HG02642 (cell line): ENCODE data around the gene CNPY1.

Experiments
- ATAC-seq: cut with Tn5 transposase; IDR thresholded peaks from one replicate; pipeline ENCODE4 v1.9.1; 2021; ENCODE audit warnings: mild to moderate bottlenecking; ENCODE audit not compliant: unreplicated experiment, poor library complexity

CNPY1 gene

DNA sequence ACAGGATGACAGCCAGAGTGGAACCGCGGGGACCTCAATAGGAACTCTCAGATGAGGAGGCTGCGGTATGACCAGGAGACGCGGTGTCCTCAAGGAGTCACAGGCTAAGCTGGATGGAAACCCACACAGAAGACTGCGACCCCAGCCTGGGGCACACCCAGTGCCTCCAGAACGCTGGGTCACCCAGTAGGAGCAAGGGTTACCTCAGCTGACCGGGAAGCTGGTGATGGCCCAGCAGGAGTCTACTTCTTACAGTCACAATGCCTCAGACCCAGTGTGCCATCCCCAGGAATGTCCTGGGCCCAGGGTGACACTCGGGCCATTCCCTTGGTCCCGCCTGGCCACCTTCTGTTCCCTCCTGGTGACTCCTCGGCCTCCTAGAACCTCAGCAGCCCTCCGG is 29.9 kb downstream of the CNPY1 start:
- ATAC-seq: no peak

DNA sequence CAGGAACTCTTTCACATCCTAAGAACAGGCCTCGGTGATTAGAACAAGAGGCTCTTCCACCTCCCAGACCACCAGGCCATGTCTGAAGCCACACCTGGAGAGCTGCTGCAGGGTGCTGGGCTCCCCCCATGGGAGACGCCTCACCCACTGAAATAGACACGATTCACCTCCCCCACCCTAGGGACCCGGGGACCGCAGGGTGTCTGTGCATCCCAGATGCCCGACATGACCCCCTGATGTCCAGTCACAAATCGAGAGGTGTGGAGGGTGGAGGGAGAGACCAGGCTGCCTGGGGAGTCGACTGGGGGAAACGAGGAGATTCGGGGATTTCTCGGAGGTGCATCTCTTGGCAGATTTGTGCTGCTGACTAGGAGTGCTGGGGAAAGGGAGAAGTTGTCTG is 31.0 kb downstream of the CNPY1 start:
- ATAC-seq: no peak

DNA sequence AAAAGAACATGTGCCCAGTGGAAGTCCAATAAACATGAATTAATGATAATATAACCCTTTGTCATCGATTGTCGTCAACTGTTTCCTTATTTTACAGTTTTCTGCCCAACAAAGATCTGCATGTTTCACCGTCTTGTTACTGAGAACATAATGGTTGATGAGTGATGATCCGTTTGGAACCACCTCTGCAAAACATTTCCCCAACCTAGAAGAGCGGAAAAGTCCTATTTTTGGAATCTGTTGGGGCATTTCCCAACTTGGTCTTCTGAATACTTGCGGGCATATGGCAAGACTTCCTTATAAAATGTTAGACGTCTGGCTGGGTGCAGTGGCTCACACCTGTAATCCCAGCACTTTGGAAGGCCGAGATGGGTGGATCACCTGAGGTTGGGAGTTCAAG is 32.1 kb downstream of the CNPY1 start:
- no peak for ATAC-seq

- ATAC-seq: no peak
These were observed 32.6 kb downstream of the CNPY1 start for GRCh38 chr7:155513543-155514285.

DNA sequence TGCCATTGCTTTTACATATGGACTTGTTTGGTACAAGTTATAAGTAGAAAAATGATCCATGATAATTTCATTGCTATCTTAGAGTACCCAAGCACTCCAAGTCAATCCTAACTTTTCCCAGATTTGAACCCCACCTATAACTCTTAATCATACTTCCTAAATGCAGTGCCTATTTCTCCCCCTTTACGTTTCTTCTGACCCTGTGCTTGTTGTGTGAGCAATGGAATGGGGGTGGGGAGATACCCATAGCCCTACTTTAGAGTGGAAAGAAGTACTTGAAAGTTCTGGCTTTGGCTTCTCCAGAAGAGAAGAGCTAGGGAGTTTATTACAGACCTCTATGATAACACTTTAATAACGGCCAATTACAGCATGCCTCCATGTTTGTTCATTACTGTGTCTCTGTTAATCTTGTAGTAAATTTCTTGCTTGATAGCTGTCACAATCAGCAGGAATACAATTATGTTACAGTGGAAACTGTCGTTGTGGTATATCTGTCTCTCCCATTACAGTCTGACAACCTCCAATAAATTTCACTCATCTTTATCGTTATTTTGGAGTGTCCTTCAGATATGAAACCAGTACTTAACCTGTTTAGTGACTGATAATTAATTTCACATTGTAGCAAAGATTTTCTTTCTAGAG is 34.0 kb downstream of the CNPY1 start:
- no peak for ATAC-seq

GRCh38 chr7:155511702-155511996 is 34.7 kb downstream of the CNPY1 start:
- ATAC-seq: no peak

DNA sequence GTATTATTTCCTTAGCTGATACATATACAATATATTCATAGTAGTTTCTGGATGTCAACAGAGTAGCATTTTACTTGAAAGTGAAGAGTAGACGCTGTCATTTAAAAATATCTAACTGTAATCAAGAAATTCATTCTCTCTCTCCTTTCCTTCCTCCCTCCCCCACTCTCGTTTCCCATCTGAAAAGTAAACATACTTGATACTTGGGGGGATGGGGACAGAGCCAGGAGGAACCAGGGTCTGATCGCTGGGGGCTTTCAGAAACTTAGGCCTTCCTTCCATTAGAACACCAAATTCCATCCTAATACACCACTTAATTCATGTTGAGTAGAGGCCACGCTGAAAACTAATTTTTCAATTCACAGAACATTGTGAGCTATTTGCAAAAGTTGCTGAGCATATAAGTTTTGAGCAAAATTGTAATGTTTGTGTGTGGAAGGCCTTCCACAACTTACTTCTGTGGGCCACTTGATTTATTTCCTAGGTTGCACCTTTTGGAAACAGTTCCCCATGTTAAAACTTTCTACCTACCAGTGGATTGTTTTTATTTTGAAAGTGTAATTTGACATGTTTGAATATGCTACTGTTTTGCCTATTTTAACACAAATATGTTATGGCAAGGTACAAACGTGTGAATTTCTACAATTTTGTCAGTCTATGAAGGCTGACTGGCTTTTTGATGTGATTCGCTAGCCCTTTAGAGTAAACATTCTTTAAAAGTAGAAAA is 35.2 kb downstream of the CNPY1 start:
- ATAC-seq: no peak

- ATAC-seq: no peak
These were observed 36.4 kb downstream of the CNPY1 start for GRCh38 chr7:155509725-155510551.

DNA sequence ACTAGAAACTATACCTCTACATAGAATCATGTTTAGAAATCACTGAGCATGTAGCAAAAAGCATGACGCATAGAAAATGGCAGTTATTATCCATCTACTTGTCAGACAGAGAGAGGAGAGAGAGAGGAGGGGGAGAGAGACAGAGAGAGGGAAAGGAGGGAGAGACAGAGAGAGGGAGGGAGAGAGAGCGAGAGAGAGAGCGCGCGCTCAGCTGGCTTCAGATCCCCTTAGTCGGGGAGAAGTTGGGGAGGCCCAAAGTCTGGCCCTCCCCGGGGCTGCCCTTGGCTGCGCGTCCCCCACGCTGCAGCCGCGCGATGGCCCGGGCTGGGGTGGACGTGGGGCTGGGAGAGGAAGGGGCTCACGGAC is 37.0 kb downstream of the CNPY1 start:
- no peak for ATAC-seq

DNA sequence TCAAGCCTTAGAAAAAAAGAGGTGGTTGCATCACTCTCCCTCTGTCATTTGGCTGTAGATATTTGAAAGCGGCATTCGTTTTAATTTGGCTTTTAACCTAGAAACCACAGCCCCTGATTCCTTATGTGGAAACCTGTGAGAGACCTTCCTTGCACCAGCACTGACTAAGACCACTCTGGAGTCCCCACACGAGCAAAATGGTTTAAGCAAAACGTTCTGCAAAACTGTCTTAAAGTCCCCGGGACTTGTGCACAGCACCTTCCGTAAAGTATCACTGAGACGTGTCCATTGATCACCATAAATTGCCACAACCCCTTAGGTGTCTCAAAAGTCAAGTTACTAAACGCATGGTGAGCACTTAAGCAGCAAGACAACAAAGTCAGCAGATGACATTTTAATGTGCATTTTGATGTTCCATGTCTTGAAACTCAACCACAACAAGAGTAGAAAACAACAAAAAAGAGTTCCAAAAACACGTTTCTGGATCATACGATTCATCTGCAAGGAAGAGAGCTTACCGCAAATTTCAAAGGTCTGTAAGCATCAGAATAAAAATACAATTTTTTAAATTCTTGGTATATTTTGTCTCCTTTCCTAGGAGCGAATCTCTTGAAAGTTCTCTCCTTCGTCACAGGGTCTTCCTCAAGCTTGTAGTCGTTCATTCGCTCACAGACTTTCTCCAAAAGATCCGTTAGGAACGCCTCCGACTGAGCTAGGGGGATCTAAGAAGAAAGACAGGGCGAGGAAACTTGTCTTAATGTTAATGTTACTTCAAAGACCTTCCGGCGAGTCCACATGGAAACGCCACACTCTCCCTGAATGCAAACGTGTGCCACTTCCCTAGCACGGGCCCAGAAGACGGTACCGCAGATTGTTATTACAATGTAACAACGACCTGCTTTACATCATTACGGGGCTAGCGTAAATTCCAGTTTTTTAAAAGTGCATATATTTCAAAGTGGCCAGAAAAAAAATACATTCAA is 37.7 kb downstream of the CNPY1 start:
- ATAC-seq: no peak

GRCh38 chr7:155507576-155507975 is 38.8 kb downstream of the CNPY1 start:
- ATAC-seq: no peak

GRCh38 chr7:155506854-155507337 is 39.5 kb downstream of the CNPY1 start:
- no peak for ATAC-seq

DNA sequence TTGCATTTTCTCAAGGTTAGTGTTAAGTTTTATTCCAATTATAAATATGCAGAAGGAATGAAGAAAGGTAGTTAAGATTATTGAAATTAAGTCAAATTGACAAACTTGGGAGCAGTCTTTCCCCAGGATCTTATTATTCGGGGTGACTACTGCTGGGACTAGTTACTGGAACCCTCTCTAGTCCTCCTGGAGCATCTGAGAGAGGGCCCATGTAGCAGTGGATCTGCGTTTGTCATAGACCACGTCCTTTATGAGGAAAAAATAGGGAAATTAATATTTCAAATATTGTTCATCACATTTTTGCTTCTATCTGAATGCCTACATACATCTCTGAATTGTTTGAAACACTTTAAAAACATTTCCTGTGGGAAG is 41.0 kb downstream of the CNPY1 start:
- no peak for ATAC-seq

DNA sequence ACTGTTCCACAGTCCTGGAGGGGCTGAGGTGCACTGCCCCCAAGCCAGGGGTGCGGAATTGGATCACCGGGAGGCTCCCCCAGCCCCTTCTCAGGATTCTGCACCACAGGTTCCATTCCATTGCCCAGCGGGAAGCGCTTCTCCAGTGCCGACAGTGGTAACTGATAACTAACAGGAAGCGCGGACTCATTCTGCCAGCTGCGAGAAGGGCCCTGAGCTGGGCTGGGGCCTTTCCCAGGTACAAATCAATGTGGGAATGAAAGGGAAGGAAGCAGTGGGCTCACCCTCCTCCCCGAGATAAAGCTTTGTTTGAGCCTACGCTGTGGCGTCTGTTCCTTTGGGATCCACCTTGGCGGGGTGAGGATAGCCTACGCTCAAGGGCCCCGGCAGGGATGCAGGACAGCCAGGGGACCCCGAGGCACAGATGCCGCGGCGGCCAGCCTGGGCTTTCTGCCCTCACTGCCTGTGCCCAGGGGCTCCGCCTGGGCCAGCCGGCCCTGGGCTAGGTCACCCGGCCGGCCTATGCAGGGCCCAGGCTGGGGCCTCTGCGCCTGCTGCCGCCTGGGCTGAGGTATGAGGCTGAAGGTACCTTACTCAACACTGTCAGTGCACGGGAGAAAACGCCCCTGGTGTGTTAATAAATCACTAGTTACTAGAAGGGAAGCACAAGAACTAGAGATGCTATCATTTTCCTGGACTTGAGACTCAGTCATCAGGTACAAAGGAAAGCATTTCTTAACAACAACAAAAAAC is 49.0 kb downstream of the CNPY1 start:
- ATAC-seq: no peak

GRCh38 chr7:155496267-155497005 is 49.9 kb downstream of the CNPY1 start:
- no peak for ATAC-seq

- ATAC-seq: no peak
These were observed 50.7 kb downstream of the CNPY1 start for GRCh38 chr7:155495440-155496248.

DNA sequence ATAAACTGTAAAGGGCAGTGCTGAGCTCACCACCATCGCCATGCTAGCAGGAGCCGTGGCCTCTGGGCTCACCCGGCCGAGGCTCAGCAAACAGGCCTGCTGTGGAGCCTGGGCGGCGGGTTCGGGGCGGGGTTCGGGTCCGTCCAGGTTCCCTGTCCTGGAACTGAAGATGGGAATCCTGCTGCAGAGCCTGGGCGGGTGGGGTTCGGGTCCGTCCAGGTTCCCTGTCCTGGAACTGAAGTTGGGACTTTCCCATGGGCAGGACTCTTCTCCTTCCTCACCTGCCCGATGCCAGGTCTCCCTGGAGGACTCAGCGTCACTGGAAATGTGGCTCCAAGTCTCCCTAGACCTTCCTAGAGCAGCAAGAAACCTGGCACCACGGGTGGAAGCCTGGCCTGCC is 51.8 kb downstream of the CNPY1 start:
- ATAC-seq: no peak
